HUDEP-2 (cell line): ENCODE results near the gene CGB7.

ENCODE experiments used
- DNase-seq, 76 experiments: peaks; one replicate each; lab custom pipeline; 2025; ENCODE audit not compliant: unreplicated experiment in 76 of 76; lab: John Stamatoyannopoulos, UW

Gene CGB7

DNA sequence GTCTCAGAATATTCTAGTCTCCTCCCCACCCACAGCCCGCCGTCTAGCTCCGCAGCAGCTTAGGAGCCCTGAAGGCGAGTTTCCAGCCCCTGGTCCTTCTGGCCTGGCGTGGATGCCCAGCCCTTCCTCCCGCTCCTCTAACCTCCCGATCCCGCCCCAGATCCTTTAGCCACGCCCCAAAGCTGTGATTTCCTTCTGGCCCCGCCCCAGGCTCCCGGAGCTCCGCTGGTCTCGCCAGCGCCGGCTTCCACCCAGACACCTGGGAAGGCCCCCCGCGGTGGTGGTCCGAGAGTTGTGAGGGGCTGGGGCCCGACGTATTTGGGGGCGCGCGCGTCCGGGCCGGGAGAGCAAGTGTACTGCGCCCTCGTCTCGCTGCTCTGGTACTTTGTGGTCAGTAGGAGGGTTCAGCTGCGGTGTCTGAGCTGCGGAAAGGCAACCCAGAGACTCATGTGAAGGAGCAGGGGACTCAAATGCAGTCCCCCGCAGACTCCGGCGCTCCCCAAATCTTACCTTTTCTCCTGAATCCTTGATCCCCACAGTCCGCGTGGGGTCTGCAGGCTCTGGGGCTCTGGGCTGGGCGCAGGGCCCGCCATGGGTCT, at the start of gene CGB7:
Gene CGB7 (minus strand): TSS at position 114 of the 599 bp plus-strand sequence. CDS start 2,374 bp downstream, outside the sequence.
- DNase-seq = peak in 1 of 76 experiments; percentile 6

DNA sequence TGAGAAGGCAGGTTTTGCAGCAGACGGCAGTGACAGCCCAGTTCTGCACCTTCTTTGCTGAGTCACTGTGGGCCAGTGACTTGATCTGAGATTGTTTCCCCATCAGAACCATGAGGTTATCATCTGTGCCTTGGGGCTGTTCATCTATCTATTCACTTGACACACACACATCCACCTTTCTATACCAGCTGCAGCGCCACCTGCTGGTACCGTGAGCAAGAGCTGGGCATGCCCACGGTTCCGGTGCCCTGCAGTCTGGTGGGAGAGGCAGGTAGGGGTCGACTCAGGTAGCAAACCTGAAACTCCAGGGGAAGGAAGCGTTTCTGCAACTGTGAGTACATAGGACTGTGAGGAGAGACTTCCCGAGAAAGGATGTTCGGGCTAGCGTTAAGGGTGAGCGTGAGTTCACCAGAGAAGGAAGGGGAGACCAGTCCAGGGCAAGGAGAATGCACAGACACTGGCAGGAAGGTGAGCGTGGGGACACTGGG, 49.1 kb upstream of the CGB7 start:
- peak in 68 of 76 experiments; percentile 31 to 86 (median 66) for DNase-seq

- DNase-seq = no peak
Observed at GRCh38 chr19:49104229-49104864, 46.8 kb upstream of the CGB7 start.

GRCh38 chr19:49103331-49104085, 46.0 kb upstream of the CGB7 start:
- no peak for DNase-seq

GRCh38 chr19:49102303-49102702, 44.8 kb upstream of the CGB7 start:
- no peak for DNase-seq

GRCh38 chr19:49101160-49101559, 43.6 kb upstream of the CGB7 start:
- DNase-seq = no peak

DNA sequence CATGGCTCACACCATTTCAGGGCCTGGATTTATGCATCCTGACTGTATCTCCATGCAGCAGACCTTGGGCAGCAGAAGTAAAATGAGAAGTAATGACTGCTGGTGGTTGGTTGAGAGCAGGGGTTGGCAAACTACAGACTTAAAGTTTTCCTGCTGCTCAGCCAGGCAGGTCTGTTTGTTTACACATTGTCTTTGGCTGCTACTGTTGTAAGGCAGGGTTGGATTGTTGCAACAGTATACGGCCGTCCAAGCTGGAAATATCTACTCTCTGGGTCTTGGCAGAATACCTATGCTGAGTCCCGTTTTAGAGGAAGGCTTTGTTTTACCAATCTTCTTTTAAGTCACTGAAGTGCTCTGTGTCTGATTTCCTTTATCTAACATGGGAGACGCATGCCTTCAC, 41.2 kb upstream of the CGB7 start:
- DNase-seq = no peak

- peak in 62 of 76 experiments; percentile 29 to 86 (median 65) for DNase-seq
Observed at GRCh38 chr19:49097453-49098288, 40.1 kb upstream of the CGB7 start.

DNA sequence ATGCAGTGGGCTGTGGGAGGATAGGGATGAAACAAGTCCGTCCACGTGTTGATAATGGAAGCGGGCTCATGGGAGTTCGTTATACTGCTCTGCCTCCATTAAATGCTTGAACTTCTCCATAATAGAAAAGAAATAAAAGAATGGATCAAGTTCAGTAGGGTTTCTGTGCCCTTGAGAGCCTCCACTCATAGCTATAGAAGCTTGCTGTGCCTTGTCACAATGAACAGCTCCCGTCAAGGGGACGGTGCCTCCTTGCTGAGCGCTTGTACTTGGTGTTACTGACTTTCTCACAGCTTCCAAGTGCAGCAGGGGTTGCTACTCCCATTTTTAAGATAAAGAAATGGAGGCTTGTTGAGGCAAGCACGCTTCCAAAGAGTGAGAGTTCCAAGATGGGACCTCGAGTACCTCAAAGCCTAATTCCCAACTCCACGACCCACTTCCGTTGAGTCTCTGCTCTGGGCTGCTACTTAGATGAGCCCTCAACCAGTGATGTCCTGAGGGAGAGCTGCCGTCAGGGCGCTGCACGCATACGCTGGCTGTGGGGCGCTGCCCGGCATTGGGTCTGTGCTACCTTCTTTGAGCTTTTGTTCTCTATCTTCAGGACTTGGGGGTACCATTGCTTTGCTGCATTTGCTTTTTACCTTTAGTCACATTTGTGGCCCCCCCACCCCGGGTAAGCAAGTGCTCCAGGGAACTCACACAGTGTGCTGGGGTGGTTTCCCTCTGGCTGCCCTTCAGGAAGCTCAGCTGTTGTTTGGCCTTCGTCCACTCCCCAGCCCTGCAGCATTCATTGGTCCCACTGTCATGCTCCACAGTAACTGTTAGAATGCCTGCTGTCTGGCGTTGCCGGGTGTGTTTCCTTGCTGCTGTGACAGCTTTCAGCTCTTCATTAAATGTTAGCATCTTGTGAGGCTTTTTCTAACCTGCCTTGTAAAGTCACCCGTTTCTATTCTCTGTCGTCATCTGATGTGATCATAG, 37.2 kb upstream of the CGB7 start:
- DNase-seq = no peak

DNA sequence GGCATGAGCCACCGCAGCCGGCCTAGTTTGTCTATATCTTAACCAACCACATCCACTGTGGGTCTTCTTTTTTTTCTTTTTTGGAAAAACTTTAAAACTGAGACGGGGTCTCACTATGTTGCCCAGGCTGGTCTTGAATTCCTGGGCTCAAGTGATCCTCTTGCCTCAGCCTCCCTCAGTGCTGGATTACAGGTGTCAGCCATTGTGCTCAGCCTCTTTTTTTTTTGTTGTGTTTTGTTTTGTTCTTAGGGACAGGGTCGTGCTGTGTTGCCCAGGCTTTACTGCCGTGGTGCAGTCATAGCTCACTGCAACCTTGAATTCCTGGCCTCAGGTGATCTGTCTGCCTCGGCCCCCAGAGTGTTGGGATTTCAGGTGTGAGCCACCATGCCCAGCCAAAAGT, 35.1 kb upstream of the CGB7 start:
- no peak for DNase-seq

- no peak for DNase-seq
Observed at GRCh38 chr19:49091391-49092038, 34.0 kb upstream of the CGB7 start.

DNA sequence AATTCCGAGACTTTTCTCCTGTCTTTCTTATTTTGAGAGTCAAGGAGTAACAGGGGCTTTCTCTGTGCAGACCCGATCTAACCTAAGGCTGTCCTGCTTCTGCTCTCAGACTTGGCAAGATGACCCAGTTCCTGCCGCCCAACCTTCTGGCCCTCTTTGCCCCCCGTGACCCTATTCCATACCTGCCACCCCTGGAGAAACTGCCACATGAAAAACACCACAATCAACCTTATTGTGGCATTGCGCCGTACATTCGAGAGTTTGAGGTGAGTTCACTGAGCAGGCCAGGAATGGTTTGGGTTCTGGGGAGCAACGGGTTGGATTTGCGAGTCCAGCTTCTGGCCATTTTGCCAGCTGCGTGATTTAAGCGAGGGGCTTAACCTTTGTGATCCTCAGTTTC, 28.7 kb upstream of the CGB7 start:
- DNase-seq = no peak

DNA sequence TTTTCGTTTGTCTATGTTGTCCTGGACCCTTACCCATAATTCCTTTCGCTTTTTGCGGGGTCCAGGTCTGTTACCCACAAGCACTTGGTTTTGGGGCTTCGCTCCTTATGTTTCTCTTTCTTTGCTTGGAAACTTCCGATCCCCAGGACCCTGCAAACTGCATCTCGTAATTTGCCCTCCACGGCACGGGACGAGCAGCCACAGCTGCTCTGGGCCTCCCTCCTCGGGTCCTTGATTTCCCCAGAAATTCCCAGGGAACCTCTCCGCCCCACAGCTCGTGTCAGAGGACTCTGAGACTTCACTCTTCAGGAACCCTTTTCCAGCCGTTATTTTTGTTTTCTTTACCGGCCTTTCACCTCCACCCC, 28.3 kb upstream of the CGB7 start:
- DNase-seq = peak in 1 of 76 experiments; percentile 51

GRCh38 chr19:49085020-49085867, 27.7 kb upstream of the CGB7 start, which contains the start of gene SNRNP70:
TSS of gene SNRNP70 (plus strand) at chr19:49085451. CDS start at chr19:49086415, 964 bp downstream.
- DNase-seq = peak; percentile 74 to 100 (median 99)

DNA sequence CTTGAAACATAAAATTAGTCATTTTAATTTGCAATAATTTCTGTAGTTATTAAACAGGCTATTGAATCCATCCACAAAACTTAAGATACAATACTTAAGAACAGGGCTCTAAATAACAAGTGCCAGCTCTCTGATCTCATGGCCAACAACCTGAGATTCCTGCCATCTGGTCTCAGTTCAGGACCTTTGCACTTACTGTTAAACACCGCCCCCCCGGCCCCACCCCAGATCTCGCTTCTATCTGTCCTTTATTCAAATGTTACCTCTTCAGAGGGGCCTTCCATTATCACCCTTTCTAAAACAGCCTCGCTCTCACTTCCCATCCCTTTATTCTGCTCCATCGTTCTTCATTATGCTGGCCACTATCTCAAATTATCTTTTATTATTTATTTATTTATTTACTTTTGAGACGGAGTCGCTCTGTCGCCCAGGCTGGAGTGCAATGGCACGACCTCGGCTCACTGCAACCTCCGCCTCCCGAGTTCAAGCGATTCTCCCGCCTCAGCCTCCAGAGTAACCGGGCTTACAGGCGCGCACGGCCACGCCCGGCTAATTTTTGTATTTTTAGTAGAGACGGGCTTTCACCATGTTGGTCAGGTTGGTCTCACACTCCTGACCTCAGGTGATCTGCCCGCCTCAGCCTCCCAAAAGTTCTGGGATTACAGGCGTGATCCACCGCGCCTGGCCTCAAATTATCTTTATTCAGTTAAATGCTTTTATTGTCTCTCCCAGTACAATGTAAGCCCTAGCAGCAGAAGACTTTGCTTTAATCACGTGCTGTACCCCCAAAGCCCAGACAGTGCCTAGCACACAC, 26.9 kb upstream of the CGB7 start:
- no peak for DNase-seq

DNA sequence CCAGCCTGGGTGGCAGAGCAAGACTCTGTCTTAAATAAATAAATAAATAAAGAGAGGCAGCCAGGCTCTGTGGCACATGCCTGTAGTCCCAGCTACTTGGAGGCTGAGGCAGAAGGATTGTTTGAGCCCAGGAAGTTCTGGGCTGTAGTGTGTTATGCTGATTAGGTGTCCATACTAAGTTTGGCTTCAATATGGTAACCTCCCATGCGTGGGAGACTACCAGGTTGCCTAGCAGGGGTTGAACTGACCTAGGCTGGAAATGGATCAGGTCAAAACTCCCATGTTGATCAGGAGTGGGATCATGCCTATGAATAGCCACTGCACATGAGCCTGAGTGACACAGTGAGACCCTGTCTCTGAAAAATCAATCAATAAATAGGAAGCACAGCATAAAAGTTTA, 23.7 kb upstream of the CGB7 start:
- DNase-seq = peak in 5 of 76 experiments; percentile 8 to 48 (median 18)

- no peak for DNase-seq
Observed at GRCh38 chr19:49080392-49080791, 22.8 kb upstream of the CGB7 start.
